Esophagus muscularis mucosa (tissue), 4 donors: Measurements from ENCODE around the gene ADGRA3.

Experiments used
- EP300 ChIP-seq: sonication (generic); formaldehyde crosslinking; IDR thresholded peaks from one replicate; pipeline ENCODE4 v1.6.1; 2017; ENCODE audit warnings: antibody characterized with exemption
- POLR2A ChIP-seq: fragments of 450-650 bp; IDR thresholded peaks from one replicate; pipeline ENCODE4 v1.6.1; 2017; ENCODE audit warnings: antibody characterized with exemption, moderate library complexity, mild to moderate bottlenecking, low read depth
- POLR2AphosphoS5 ChIP-seq, 2 donors: sonication (generic); formaldehyde crosslinking; IDR thresholded peaks; one replicate each; pipeline ENCODE4 v1.6.1; 2017; ENCODE audit warnings: antibody characterized with exemption in 2 of 2
- TF ChIP-seq, protein P1 (sequence below), 3 experiments: fragments of 200-600 bp in 2 of 3; fragments of 450-650 bp in 1 of 3; sonication (generic) in 2 of 3; IDR thresholded peaks; one replicate each; pipeline ENCODE4 v1.5.1; 2017 to 2019; ENCODE audit warnings: antibody characterized with exemption in 3 of 3, mild to moderate bottlenecking in 2 of 3, moderate library complexity in 1 of 3

DNA sequence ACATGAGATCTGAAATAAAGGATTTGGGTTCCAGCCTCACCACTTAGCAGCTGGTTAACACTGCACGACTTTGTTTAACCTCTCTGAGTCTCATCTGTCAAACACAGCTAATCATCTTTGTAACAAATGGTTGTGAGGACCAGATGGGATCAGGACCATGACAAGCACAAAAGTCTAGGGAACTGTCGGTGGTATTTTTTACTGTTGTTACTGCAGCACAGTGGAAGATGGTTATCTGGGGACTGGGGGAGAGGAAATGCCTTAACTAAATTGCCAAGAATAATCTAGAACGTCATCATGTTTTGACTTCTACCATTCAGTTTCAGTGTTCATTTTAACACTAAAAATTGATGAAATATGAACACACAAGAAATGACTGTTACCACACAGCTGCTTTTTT is 99.5 kb downstream of the ADGRA3 start:
- no peak for TF ChIP-seq EP300
- TF ChIP-seq, protein P1, sequence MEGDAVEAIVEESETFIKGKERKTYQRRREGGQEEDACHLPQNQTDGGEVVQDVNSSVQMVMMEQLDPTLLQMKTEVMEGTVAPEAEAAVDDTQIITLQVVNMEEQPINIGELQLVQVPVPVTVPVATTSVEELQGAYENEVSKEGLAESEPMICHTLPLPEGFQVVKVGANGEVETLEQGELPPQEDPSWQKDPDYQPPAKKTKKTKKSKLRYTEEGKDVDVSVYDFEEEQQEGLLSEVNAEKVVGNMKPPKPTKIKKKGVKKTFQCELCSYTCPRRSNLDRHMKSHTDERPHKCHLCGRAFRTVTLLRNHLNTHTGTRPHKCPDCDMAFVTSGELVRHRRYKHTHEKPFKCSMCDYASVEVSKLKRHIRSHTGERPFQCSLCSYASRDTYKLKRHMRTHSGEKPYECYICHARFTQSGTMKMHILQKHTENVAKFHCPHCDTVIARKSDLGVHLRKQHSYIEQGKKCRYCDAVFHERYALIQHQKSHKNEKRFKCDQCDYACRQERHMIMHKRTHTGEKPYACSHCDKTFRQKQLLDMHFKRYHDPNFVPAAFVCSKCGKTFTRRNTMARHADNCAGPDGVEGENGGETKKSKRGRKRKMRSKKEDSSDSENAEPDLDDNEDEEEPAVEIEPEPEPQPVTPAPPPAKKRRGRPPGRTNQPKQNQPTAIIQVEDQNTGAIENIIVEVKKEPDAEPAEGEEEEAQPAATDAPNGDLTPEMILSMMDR (IDR thresholded peaks at IDR 0.05): no peak
- TF ChIP-seq POLR2AphosphoS5 (IDR thresholded peaks at IDR 0.05): no peak
- no peak for TF ChIP-seq POLR2A
